ENCODE measurements around the gene CEP192. TPM values are rescaled to one million over a fixed set of nuclear protein-coding genes. Genes with fewer than 3 reads are reported as not detected.

The CEP192 gene
- total and polyA plus RNA-seq, 2 of the 13 experiments (the other 11 are each of a cell fraction or from before 2014, with no cell fraction given) = 15.3 to 24.7 TPM

DNA sequence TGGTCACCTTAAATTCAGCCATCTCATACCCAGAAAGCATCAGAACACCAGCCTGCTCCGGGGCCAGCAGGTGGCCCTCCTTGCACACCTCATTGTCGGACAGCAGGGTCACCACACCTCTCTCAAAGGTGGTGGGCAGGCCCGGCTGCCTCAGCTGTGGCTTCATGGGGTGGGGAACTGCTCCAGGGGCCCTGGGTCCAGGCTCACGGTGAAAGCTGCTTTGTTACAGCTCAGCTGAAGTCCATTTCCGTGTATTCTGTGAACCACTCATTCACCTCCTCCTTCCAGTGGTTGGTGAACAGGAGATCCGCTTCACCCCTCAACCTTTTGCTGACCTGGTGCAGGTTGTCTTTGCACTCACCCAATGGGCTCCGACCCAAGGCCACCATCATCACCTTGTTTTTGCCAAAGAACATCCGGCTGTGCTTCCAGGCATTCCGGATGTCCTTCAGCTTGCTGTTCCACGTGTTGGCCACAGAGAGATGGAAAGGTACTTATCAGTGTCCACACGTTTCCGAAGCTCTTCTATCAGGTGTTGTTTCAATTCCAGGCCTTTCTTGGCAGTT, 148.8 kb downstream of the CEP192 start (continued):
- no peak for TF ChIP-seq ZNF543 (CRISPR knock-in tag; IDR thresholded peaks at IDR 0.05)
- no peak for TF ChIP-seq ATF1 (CRISPR knock-in tag; IDR thresholded peaks at IDR 0.05)
- TF ChIP-seq CENPT (CRISPR knock-in tag; IDR thresholded peaks at IDR 0.05; ENCODE audit: low read depth) = no peak
- TF ChIP-seq, protein P1, sequence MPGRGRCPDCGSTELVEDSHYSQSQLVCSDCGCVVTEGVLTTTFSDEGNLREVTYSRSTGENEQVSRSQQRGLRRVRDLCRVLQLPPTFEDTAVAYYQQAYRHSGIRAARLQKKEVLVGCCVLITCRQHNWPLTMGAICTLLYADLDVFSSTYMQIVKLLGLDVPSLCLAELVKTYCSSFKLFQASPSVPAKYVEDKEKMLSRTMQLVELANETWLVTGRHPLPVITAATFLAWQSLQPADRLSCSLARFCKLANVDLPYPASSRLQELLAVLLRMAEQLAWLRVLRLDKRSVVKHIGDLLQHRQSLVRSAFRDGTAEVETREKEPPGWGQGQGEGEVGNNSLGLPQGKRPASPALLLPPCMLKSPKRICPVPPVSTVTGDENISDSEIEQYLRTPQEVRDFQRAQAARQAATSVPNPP (CRISPR knock-in tag; IDR thresholded peaks at IDR 0.05) = no peak
- no peak for TF ChIP-seq ZNF577 (CRISPR knock-in tag; IDR thresholded peaks at IDR 0.05; ENCODE audit: borderline replicate concordance, low read depth)
- no peak for TF ChIP-seq FOXM1 (CRISPR knock-in tag; IDR thresholded peaks at IDR 0.05)
- no peak for TF ChIP-seq NR2C2 (CRISPR knock-in tag; IDR thresholded peaks at IDR 0.05; ENCODE audit: borderline replicate concordance)
- TF ChIP-seq KMT2B (CRISPR knock-in tag; IDR thresholded peaks at IDR 0.05) = no peak
- TF ChIP-seq, protein P2, sequence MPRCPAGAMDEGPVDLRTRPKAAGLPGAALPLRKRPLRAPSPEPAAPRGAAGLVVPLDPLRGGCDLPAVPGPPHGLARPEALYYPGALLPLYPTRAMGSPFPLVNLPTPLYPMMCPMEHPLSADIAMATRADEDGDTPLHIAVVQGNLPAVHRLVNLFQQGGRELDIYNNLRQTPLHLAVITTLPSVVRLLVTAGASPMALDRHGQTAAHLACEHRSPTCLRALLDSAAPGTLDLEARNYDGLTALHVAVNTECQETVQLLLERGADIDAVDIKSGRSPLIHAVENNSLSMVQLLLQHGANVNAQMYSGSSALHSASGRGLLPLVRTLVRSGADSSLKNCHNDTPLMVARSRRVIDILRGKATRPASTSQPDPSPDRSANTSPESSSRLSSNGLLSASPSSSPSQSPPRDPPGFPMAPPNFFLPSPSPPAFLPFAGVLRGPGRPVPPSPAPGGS (CRISPR knock-in tag; IDR thresholded peaks at IDR 0.05) = peak; percentile 86
- peak; percentile 48 for TF ChIP-seq ASH2L (IDR thresholded peaks at IDR 0.05; ENCODE audit: insufficient read length, low read depth, low read length)
- TF ChIP-seq ZNF598 (CRISPR knock-in tag; IDR thresholded peaks at IDR 0.05; ENCODE audit: borderline replicate concordance) = 0 out of 2 replicates have a peak, but pooled peaks have one; percentile 65
- no peak for TF ChIP-seq PCBP1 (IDR thresholded peaks at IDR 0.05; ENCODE audit: borderline replicate concordance, low read depth, low read length)
- no peak for TF ChIP-seq ZNF775 (CRISPR knock-in tag; IDR thresholded peaks at IDR 0.05; ENCODE audit: borderline replicate concordance)
- TF ChIP-seq ZBTB42 (CRISPR knock-in tag; IDR thresholded peaks at IDR 0.05) = no peak
- no peak for TF ChIP-seq ELF4 (CRISPR knock-in tag; IDR thresholded peaks at IDR 0.05; ENCODE audit: borderline replicate concordance)
- TF ChIP-seq YY1 (IDR thresholded peaks at IDR 0.05; ENCODE audit: insufficient read depth, insufficient replicate concordance, low read depth, low read length) = peak; percentile 48
- no peak for TF ChIP-seq GZF1 (CRISPR knock-in tag; IDR thresholded peaks at IDR 0.05)
- TF ChIP-seq, protein P3, sequence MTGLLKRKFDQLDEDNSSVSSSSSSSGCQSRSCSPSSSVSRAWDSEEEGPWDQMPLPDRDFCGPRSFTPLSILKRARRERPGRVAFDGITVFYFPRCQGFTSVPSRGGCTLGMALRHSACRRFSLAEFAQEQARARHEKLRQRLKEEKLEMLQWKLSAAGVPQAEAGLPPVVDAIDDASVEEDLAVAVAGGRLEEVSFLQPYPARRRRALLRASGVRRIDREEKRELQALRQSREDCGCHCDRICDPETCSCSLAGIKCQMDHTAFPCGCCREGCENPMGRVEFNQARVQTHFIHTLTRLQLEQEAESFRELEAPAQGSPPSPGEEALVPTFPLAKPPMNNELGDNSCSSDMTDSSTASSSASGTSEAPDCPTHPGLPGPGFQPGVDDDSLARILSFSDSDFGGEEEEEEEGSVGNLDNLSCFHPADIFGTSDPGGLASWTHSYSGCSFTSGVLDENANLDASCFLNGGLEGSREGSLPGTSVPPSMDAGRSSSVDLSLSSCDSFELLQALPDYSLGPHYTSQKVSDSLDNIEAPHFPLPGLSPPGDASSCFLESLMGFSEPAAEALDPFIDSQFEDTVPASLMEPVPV (CRISPR knock-in tag; IDR thresholded peaks at IDR 0.05) = no peak
- TF ChIP-seq PHF8 (CRISPR knock-in tag; IDR thresholded peaks at IDR 0.05) = peak; percentile 47
- no peak for TF ChIP-seq RELA (CRISPR knock-in tag; IDR thresholded peaks at IDR 0.05)
- no peak for TF ChIP-seq ZFYVE20 (CRISPR knock-in tag; IDR thresholded peaks at IDR 0.05; ENCODE audit: borderline replicate concordance, low read depth)
- TF ChIP-seq ZNF180 (CRISPR knock-in tag; IDR thresholded peaks at IDR 0.05; ENCODE audit: borderline replicate concordance, low read depth) = no peak
- TF ChIP-seq SOX13 (IDR thresholded peaks at IDR 0.05) = no peak
- TF ChIP-seq SOX13 (CRISPR knock-in tag; conservative IDR thresholded peaks at IDR 0.05 in 1 of 2, IDR thresholded peaks at IDR 0.05 in 1 of 2) = peak in 1 of 2 experiments; percentile 43; a peak in 1 of 4 replicates
- TF ChIP-seq, protein P4, sequence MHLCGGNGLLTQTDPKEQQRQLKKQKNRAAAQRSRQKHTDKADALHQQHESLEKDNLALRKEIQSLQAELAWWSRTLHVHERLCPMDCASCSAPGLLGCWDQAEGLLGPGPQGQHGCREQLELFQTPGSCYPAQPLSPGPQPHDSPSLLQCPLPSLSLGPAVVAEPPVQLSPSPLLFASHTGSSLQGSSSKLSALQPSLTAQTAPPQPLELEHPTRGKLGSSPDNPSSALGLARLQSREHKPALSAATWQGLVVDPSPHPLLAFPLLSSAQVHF (CRISPR knock-in tag; IDR thresholded peaks at IDR 0.05) = no peak
- TF ChIP-seq ZNF552 (CRISPR knock-in tag; IDR thresholded peaks at IDR 0.05; ENCODE audit: borderline replicate concordance) = 0 out of 2 replicates have a peak, but pooled peaks have one; percentile 19
- TF ChIP-seq EZH2 (conservative IDR thresholded peaks at IDR 0.05; ENCODE audit: low read depth, low read length) = no peak

All from HepG2 (cell line).